GM23338 (cell line): ENCODE measurements around the gene CUBN. TPM values are rescaled to one million over a fixed set of nuclear protein-coding genes. Genes with fewer than 3 reads are reported as not detected.

Source experiments
- ATAC-seq: fragments of 200-7000 bp; cut with Tn5 transposase; 3 replicates; pipeline ENCODE4 v1.9.1; 2020
- DNase-seq: peaks from one replicate; pipeline ENCODE4 v3.0.0-alpha.2; 2015; ENCODE audit warnings: low spot score
- H2AFZ ChIP-seq: fragments of 200-600 bp; sonication (generic); 2 replicates; pipeline ENCODE4 v1.8.0; 2016; ENCODE audit warnings: antibody characterized with exemption, mild to moderate bottlenecking, moderate library complexity
- H3F3A ChIP-seq: fragments of 200-600 bp; sonication (generic); replicated peaks from 2 replicates; pipeline ENCODE4 v1.8.0; 2017; ENCODE audit warnings: antibody characterized with exemption, mixed run types, low read depth
- H3K27ac ChIP-seq: fragments of 200-600 bp; sonication (generic); 2 replicates; pipeline ENCODE4 v1.6.1; 2016; ENCODE audit warnings: low read depth
- H3K27me3 ChIP-seq: fragments of 200-600 bp; sonication (generic); 2 replicates; pipeline ENCODE4 v1.8.0; 2016; ENCODE audit warnings: mild to moderate bottlenecking, mixed run types, moderate library complexity; ENCODE audit not compliant: insufficient read depth
- H3K36me3 ChIP-seq: fragments of 200-600 bp; sonication (generic); 2 replicates; pipeline ENCODE4 v1.8.0; 2016; ENCODE audit warnings: mild to moderate bottlenecking; ENCODE audit not compliant: insufficient read depth
- H3K4me1 ChIP-seq: fragments of 200-600 bp; sonication (generic); 2 replicates; pipeline ENCODE4 v1.8.0; 2016; ENCODE audit warnings: mild to moderate bottlenecking, moderate library complexity; ENCODE audit not compliant: insufficient read depth
- H3K4me2 ChIP-seq: fragments of 200-600 bp; sonication (generic); 2 replicates; pipeline ENCODE4 v1.7.1; 2017; ENCODE audit warnings: mixed run types
- H3K4me3 ChIP-seq: fragments of 200-600 bp; sonication (generic); 2 replicates; pipeline ENCODE4 v1.6.1; 2016; ENCODE audit warnings: mixed run types
- H3K79me2 ChIP-seq: fragments of 200-600 bp; sonication (generic); replicated peaks from 2 replicates; pipeline ENCODE4 v1.8.0; 2017; ENCODE audit warnings: mild to moderate bottlenecking; ENCODE audit not compliant: insufficient read depth
- H3K9me2 ChIP-seq: fragments of 200-600 bp; sonication (generic); 2 replicates; pipeline ENCODE4 v1.8.0; 2017; ENCODE audit not compliant: insufficient read depth
- H4K20me1 ChIP-seq: fragments of 200-600 bp; sonication (generic); replicated peaks from 2 replicates; pipeline ENCODE4 v1.8.0; 2017; ENCODE audit warnings: mild to moderate bottlenecking; ENCODE audit not compliant: insufficient read depth
- H3K27ac Mint-ChIP-seq: 2 replicates; pipeline ENCODE4 v1.8.0; 2020; ENCODE audit warnings: inconsistent platforms, mild to moderate bottlenecking, moderate library complexity, mixed read lengths
- H3K27me3 Mint-ChIP-seq: 3 replicates; pipeline ENCODE4 v1.8.0; 2022; ENCODE audit warnings: low read depth, mild to moderate bottlenecking, moderate library complexity, mixed read lengths, inconsistent platforms; ENCODE audit not compliant: insufficient read depth, poor library complexity
- H3K36me3 Mint-ChIP-seq: 3 replicates; pipeline ENCODE4 v1.8.0; 2021; ENCODE audit warnings: low read depth, mild to moderate bottlenecking, inconsistent platforms, moderate library complexity, mixed read lengths
- H3K4me1 Mint-ChIP-seq: 3 replicates; pipeline ENCODE4 v1.8.0; 2020; ENCODE audit warnings: mild to moderate bottlenecking, inconsistent platforms, mixed read lengths
- H3K4me3 Mint-ChIP-seq: 3 replicates; pipeline ENCODE4 v1.8.0; 2021; ENCODE audit warnings: moderate library complexity, mild to moderate bottlenecking, inconsistent platforms, mixed read lengths
- H3K9me3 Mint-ChIP-seq: 3 replicates; pipeline ENCODE4 v1.8.0; 2020; ENCODE audit warnings: moderate library complexity, mild to moderate bottlenecking, inconsistent platforms, mixed read lengths
- EZH2 ChIP-seq: fragments of 200-600 bp; sonication (generic); IDR thresholded peaks from one replicate; pipeline ENCODE4 v1.8.0; 2017; ENCODE audit warnings: antibody characterized with exemption, mild to moderate bottlenecking, low read depth; ENCODE audit not compliant: unreplicated experiment
- JUNB ChIP-seq: IDR thresholded peaks from one replicate; pipeline ENCODE4 v1.6.1; 2016; ENCODE audit warnings: antibody characterized with exemption; ENCODE audit not compliant: unreplicated experiment
- STAT1 ChIP-seq: IDR thresholded peaks from one replicate; pipeline ENCODE4 v1.6.1; 2016; ENCODE audit warnings: antibody characterized with exemption; ENCODE audit not compliant: unreplicated experiment
- polyA plus RNA-seq: library from polyadenylated mRNA; unstranded; fragments of >200 nt; fragmentation: Nextera tagmentation; extraction: Ambion mirVana; gene quantifications from 2 replicates; pipeline ENCODE4 v1.2.1, GENCODE V29; 2016
- total RNA-seq: library from RNA; depleted of rRNA; stranded (reverse); fragments of >200 nt; shearing (Covaris generic); gene quantifications from 2 replicates; pipeline ENCODE4 v1.2.3, GENCODE V29; 2014
- TF ChIP-seq, protein P1 (sequence below): fragments of 250-450 bp; sonication (Bioruptor Pico); IDR thresholded peaks from 2 replicates; pipeline ENCODE4 v1.5.0; 2020; ENCODE audit warnings: mild to moderate bottlenecking, moderate library complexity
- TF ChIP-seq, protein P2 (sequence below), 2 experiments: fragments of 200-600 bp in 1 of 2; sonication (generic) in 1 of 2; conservative IDR thresholded peaks; 2 replicates each; pipeline versions ENCODE4 v1.5.1 to v1.6.1; 2016 to 2017; ENCODE audit warnings: antibody characterized with exemption in 2 of 2, low read depth in 2 of 2, mild to moderate bottlenecking in 2 of 2, moderate library complexity in 1 of 2

Gene CUBN
- total and polyA plus RNA-seq, 2 experiments from 2014 or later = 0.06 to 1.8 TPM

DNA sequence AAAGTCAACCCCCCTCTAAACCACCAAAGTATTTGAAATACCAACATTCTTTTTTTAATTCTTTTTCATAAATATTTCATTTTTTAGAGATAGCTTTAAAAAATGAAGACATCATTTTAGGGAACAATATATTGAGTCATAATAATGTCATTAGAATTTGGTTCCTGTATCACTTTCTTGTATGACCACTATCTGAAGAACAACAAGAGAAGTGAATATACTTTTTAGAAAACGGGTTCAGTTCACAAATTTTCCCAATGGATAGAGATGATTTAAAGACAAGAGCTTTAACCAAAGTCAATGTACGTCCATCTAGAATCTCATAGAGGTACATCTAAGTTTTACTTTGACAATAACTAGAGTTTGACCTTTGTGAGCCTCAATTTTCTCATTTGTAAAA is 48.2 kb downstream of the CUBN start (continued):
- TF ChIP-seq, protein P1, sequence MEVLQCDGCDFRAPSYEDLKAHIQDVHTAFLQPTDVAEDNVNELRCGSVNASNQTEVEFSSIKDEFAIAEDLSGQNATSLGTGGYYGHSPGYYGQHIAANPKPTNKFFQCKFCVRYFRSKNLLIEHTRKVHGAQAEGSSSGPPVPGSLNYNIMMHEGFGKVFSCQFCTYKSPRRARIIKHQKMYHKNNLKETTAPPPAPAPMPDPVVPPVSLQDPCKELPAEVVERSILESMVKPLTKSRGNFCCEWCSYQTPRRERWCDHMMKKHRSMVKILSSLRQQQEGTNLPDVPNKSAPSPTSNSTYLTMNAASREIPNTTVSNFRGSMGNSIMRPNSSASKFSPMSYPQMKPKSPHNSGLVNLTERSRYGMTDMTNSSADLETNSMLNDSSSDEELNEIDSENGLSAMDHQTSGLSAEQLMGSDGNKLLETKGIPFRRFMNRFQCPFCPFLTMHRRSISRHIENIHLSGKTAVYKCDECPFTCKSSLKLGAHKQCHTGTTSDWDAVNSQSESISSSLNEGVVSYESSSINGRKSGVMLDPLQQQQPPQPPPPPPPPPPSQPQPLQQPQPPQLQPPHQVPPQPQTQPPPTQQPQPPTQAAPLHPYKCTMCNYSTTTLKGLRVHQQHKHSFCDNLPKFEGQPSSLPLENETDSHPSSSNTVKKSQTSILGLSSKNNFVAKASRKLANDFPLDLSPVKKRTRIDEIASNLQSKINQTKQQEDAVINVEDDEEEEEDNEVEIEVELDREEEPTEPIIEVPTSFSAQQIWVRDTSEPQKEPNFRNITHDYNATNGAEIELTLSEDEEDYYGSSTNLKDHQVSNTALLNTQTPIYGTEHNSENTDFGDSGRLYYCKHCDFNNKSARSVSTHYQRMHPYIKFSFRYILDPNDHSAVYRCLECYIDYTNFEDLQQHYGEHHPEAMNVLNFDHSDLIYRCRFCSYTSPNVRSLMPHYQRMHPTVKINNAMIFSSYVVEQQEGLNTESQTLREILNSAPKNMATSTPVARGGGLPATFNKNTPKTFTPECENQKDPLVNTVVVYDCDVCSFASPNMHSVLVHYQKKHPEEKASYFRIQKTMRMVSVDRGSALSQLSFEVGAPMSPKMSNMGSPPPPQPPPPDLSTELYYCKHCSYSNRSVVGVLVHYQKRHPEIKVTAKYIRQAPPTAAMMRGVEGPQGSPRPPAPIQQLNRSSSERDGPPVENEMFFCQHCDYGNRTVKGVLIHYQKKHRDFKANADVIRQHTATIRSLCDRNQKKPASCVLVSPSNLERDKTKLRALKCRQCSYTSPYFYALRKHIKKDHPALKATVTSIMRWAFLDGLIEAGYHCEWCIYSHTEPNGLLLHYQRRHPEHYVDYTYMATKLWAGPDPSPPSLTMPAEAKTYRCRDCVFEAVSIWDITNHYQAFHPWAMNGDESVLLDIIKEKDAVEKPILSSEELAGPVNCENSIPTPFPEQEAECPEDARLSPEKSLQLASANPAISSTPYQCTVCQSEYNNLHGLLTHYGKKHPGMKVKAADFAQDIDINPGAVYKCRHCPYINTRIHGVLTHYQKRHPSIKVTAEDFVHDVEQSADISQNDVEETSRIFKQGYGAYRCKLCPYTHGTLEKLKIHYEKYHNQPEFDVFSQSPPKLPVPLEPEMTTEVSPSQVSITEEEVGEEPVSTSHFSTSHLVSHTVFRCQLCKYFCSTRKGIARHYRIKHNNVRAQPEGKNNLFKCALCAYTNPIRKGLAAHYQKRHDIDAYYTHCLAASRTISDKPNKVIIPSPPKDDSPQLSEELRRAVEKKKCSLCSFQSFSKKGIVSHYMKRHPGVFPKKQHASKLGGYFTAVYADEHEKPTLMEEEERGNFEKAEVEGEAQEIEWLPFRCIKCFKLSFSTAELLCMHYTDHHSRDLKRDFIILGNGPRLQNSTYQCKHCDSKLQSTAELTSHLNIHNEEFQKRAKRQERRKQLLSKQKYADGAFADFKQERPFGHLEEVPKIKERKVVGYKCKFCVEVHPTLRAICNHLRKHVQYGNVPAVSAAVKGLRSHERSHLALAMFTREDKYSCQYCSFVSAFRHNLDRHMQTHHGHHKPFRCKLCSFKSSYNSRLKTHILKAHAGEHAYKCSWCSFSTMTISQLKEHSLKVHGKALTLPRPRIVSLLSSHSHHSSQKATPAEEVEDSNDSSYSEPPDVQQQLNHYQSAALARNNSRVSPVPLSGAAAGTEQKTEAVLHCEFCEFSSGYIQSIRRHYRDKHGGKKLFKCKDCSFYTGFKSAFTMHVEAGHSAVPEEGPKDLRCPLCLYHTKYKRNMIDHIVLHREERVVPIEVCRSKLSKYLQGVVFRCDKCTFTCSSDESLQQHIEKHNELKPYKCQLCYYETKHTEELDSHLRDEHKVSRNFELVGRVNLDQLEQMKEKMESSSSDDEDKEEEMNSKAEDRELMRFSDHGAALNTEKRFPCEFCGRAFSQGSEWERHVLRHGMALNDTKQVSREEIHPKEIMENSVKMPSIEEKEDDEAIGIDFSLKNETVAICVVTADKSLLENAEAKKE (CRISPR knock-in tag) = no peak
- no peak for TF ChIP-seq STAT1
- TF ChIP-seq EZH2 = no peak

DNA sequence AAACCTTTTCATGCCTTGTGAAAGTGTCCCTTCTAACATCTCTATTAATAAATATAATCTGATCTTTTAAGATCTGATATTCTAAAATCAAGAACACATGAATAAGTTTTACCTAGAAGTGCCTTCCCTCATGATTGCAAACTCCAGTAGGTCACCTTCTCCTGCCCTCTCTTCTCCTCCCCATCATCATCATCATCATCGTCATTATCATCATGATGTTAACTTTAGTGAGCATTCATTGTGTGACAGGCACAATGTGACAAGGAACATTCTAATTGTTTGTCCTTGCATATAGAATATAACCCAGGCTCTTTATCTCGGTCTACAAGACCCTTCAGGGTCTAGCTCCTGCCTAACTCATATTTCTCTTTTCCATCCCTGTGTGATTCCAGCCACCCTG is 51.7 kb downstream of the CUBN start:
- no peaks in the 10 kb centered on the region for H3K27me3 Mint-ChIP-seq
- Histone ChIP-seq H3K27ac (no peak overlapping the region), H3K79me2 (no peaks in the 10 kb centered on the region), H3K27me3 (no peaks in the 10 kb centered on the region), H3K4me2 (no peak overlapping the region), H2AFZ (no peak overlapping the region), H3K4me1 (peaks cover 18% of the 10 kb centered on the region), H3K9me2 (0 out of 2 replicates have a peak, but pooled peaks cover 9% of the 10 kb centered on the region), H3K36me3 (no peaks in the 10 kb centered on the region), H3K4me3 (no peak overlapping the region), H4K20me1 (no peaks in the 10 kb centered on the region), H3F3A (no peaks in the 10 kb centered on the region)
- no peak overlapping the region; the same call in 1 of the 2 replicates for H3K27ac Mint-ChIP-seq
- no peaks in the 10 kb centered on the region for H3K9me3 Mint-ChIP-seq
- DNase-seq = no peak
- no peak for TF ChIP-seq JUNB
- TF ChIP-seq, protein P2, sequence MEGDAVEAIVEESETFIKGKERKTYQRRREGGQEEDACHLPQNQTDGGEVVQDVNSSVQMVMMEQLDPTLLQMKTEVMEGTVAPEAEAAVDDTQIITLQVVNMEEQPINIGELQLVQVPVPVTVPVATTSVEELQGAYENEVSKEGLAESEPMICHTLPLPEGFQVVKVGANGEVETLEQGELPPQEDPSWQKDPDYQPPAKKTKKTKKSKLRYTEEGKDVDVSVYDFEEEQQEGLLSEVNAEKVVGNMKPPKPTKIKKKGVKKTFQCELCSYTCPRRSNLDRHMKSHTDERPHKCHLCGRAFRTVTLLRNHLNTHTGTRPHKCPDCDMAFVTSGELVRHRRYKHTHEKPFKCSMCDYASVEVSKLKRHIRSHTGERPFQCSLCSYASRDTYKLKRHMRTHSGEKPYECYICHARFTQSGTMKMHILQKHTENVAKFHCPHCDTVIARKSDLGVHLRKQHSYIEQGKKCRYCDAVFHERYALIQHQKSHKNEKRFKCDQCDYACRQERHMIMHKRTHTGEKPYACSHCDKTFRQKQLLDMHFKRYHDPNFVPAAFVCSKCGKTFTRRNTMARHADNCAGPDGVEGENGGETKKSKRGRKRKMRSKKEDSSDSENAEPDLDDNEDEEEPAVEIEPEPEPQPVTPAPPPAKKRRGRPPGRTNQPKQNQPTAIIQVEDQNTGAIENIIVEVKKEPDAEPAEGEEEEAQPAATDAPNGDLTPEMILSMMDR (conservative IDR thresholded peaks at IDR 0.05; ENCODE audit: low read depth in 2 of 2) = no peak
- no peaks in the 10 kb centered on the region for H3K36me3 Mint-ChIP-seq
- peaks cover 14% of the 10 kb centered on the region for H3K4me1 Mint-ChIP-seq
- ATAC-seq = no peak
- no peak overlapping the region for H3K4me3 Mint-ChIP-seq
